ENCODE measurements around the gene OCA2. TPM values are rescaled to one million over a fixed set of nuclear protein-coding genes. Genes with fewer than 3 reads are reported as not detected.

OCA2 gene
- polyA plus RNA-seq, 3 donors: not detected

GRCh38 chr15:27820232-27820631 is 278.9 kb downstream of the OCA2 start:
- Histone ChIP-seq H3K4me3 (replicated peaks in 1 of 3; ENCODE audit: low read depth in 2 of 3, low read length in 3 of 3) (no peak overlapping the region), H3K9ac (ENCODE audit: insufficient read depth, low read length, poor library complexity, severe bottlenecking) (no peak overlapping the region), H4K20me1 (ENCODE audit: insufficient read depth, low read length) (no peaks in the 10 kb centered on the region), H3K27ac (ENCODE audit: low read depth in 1 of 2, low read length in 2 of 2) (no peak overlapping the region), H3K4me1 (ENCODE audit: control insufficient read depth in 1 of 2, insufficient read depth in 2 of 2, low read length in 2 of 2) (no peaks in the 10 kb centered on the region), H3K4me2 (replicated peaks; ENCODE audit: extremely low read depth, low read length, poor library complexity, severe bottlenecking) (no peak overlapping the region), H2AFZ (ENCODE audit: insufficient read depth, low read depth, low read length, poor library complexity, severe bottlenecking) (no peak overlapping the region), H3K36me3 (replicated peaks in 1 of 2; ENCODE audit: control insufficient read depth in 1 of 2, insufficient read depth in 2 of 2, low read length in 2 of 2) (no peaks in the 10 kb centered on the region), H3K27me3 (ENCODE audit: control insufficient read depth in 2 of 2, insufficient read depth in 2 of 2, low read length in 2 of 2) (no peaks in the 10 kb centered on the region), H3K9me3 (replicated peaks in 1 of 2; ENCODE audit: control insufficient read depth in 1 of 2, insufficient read depth in 1 of 2, low read length in 2 of 2) (peaks cover 27 to 28% of the 10 kb centered on the region in 2 donors), H3K79me2 (ENCODE audit: insufficient read depth, low read length) (no peaks in the 10 kb centered on the region)
- Mint-ChIP-seq H3K27ac (peak overlapping the region in 1 of 7 donors; percentile 14), H3K27me3 (ENCODE audit: low read depth in 3 of 3) (no peaks in the 10 kb centered on the region), H3K9me3 (peaks cover 13 to 40% (median 21%) of the 10 kb centered on the region in 7 donors), H3K4me1 (no peaks in the 10 kb centered on the region), H3K4me3 (no peak overlapping the region), H3K36me3 (no peaks in the 10 kb centered on the region)
- DNase-seq: no peak
- 23% methylated on average over 5 of the region's 7 CpGs for WGBS (ENCODE audit: insufficient coverage)
- intact Hi-C loops (cut with micrococcal nuclease): no loop called here
- no peak for TF ChIP-seq CTCF (IDR thresholded peaks at IDR 0.05)

GRCh38 chr15:27817258-27817657 is 281.9 kb downstream of the OCA2 start:
- H3K9me3 Mint-ChIP-seq: peaks cover 11 to 40% (median 25%) of the 10 kb centered on the region in 7 donors
- no peak overlapping the region for H3K27ac ChIP-seq (ENCODE audit: low read depth in 1 of 2, low read length in 2 of 2)
- H3K27me3 Mint-ChIP-seq (ENCODE audit: low read depth in 3 of 3): no peaks in the 10 kb centered on the region
- H3K27me3 ChIP-seq (ENCODE audit: control insufficient read depth in 2 of 2, insufficient read depth in 2 of 2, low read length in 2 of 2): no peaks in the 10 kb centered on the region
- no peak for TF ChIP-seq CTCF (IDR thresholded peaks at IDR 0.05)
- no peaks in the 10 kb centered on the region for H4K20me1 ChIP-seq (ENCODE audit: insufficient read depth, low read length)
- no peak overlapping the region for H3K27ac Mint-ChIP-seq
- peaks cover 34 to 37% of the 10 kb centered on the region in 2 donors for H3K9me3 ChIP-seq (replicated peaks in 1 of 2; ENCODE audit: control insufficient read depth in 1 of 2, insufficient read depth in 1 of 2, low read length in 2 of 2)
- H3K79me2 ChIP-seq (ENCODE audit: insufficient read depth, low read length): no peaks in the 10 kb centered on the region
- no peak for DNase-seq
- intact Hi-C loops (cut with micrococcal nuclease): no loop called here
- H3K9ac ChIP-seq (ENCODE audit: insufficient read depth, low read length, poor library complexity, severe bottlenecking): no peak overlapping the region
- H3K36me3 Mint-ChIP-seq: no peaks in the 10 kb centered on the region
- H3K4me1 Mint-ChIP-seq: no peaks in the 10 kb centered on the region
- H3K4me2 ChIP-seq (replicated peaks; ENCODE audit: extremely low read depth, low read length, poor library complexity, severe bottlenecking): no peak overlapping the region
- H3K4me1 ChIP-seq (ENCODE audit: control insufficient read depth in 1 of 2, insufficient read depth in 2 of 2, low read length in 2 of 2): no peaks in the 10 kb centered on the region
- H2AFZ ChIP-seq (ENCODE audit: insufficient read depth, low read depth, low read length, poor library complexity, severe bottlenecking): no peak overlapping the region
- no peak overlapping the region for H3K4me3 ChIP-seq (replicated peaks in 1 of 3; ENCODE audit: low read depth in 2 of 3, low read length in 3 of 3)
- WGBS (ENCODE audit: insufficient coverage): 70% methylated on average over 3 of the region's 3 CpGs
- H3K4me3 Mint-ChIP-seq: no peak overlapping the region
- no peaks in the 10 kb centered on the region for H3K36me3 ChIP-seq (replicated peaks in 1 of 2; ENCODE audit: control insufficient read depth in 1 of 2, insufficient read depth in 2 of 2, low read length in 2 of 2)
